H9 (cell line): ENCODE data around the gene TMEM87A. TPM values are rescaled to one million over a fixed set of nuclear protein-coding genes. Genes with fewer than 3 reads are reported as not detected.

ENCODE experiments used
- DNase-seq: peaks from one replicate; pipeline ENCODE4 v3.0.0-alpha.2; 2017
- H2AFZ ChIP-seq: one replicate; pipeline ENCODE4 v1.6.1; 2013; ENCODE audit warnings: mild to moderate bottlenecking, low read length, control low read depth, moderate library complexity
- H2AK5ac ChIP-seq: 2 replicates; pipeline ENCODE4 v1.6.1; 2013; ENCODE audit warnings: low read length, control low read depth, mixed read lengths; ENCODE audit not compliant: insufficient read length
- H2BK120ac ChIP-seq: one replicate; pipeline ENCODE4 v1.6.1; 2013; ENCODE audit warnings: low read depth, mild to moderate bottlenecking, low read length, control low read depth, inconsistent platforms; ENCODE audit not compliant: poor library complexity, severe bottlenecking
- H2BK12ac ChIP-seq: 2 replicates; pipeline ENCODE4 v1.6.1; 2013; ENCODE audit warnings: low read length, control low read depth, mixed read lengths, low read depth; ENCODE audit not compliant: insufficient read length
- H2BK15ac ChIP-seq: 2 replicates; pipeline ENCODE4 v1.6.1; 2013; ENCODE audit warnings: low read depth, low read length, control low read depth
- H2BK20ac ChIP-seq: one replicate; pipeline ENCODE4 v1.6.1; 2013; ENCODE audit warnings: low read depth, mild to moderate bottlenecking, low read length, control low read depth, inconsistent platforms; ENCODE audit not compliant: poor library complexity, severe bottlenecking
- H2BK5ac ChIP-seq: 2 replicates; pipeline ENCODE4 v1.6.1; 2013; ENCODE audit warnings: low read length, control low read depth, mixed read lengths; ENCODE audit not compliant: insufficient read length
- H3K14ac ChIP-seq: 2 replicates; pipeline ENCODE4 v1.6.1; 2013; ENCODE audit warnings: low read length, control low read depth; ENCODE audit not compliant: insufficient read depth
- H3K18ac ChIP-seq: 2 replicates; pipeline ENCODE4 v1.6.1; 2013; ENCODE audit warnings: low read depth, mild to moderate bottlenecking, mixed read lengths, low read length, control low read depth; ENCODE audit not compliant: insufficient read length
- H3K23ac ChIP-seq: 2 replicates; pipeline ENCODE4 v1.6.1; 2013; ENCODE audit warnings: low read length, control low read depth, mixed read lengths, low read depth; ENCODE audit not compliant: insufficient read length
- H3K23me2 ChIP-seq: 2 replicates; pipeline ENCODE4 v1.6.1; 2013; ENCODE audit warnings: low read depth, mild to moderate bottlenecking, mixed read lengths, low read length, control low read depth; ENCODE audit not compliant: insufficient read length, poor library complexity, severe bottlenecking
- H3K27ac ChIP-seq: 2 replicates; pipeline ENCODE4 v1.5.1; 2013; ENCODE audit warnings: low read length, control low read depth, mixed read lengths, low read depth; ENCODE audit not compliant: insufficient read length
- H3K27me3 ChIP-seq: 2 replicates; pipeline ENCODE4 v1.6.1; 2013; ENCODE audit warnings: low read length, control low read depth, inconsistent platforms; ENCODE audit not compliant: insufficient read depth
- H3K4ac ChIP-seq: 2 replicates; pipeline ENCODE4 v1.6.1; 2013; ENCODE audit warnings: low read depth, mild to moderate bottlenecking, control low read depth, inconsistent platforms, low read length, moderate library complexity
- H3K4me1 ChIP-seq: 2 replicates; pipeline ENCODE4 v1.6.1; 2013; ENCODE audit warnings: low read length, control low read depth, inconsistent platforms; ENCODE audit not compliant: insufficient read depth
- H3K4me2 ChIP-seq: 2 replicates; pipeline ENCODE4 v1.6.1; 2013; ENCODE audit warnings: low read length, control low read depth, mixed read lengths; ENCODE audit not compliant: insufficient read length, insufficient read depth
- H3K56ac ChIP-seq: 2 replicates; pipeline ENCODE4 v1.6.1; 2013; ENCODE audit warnings: low read depth, mild to moderate bottlenecking, mixed read lengths, low read length, control low read depth; ENCODE audit not compliant: insufficient read length
- H3K79me1 ChIP-seq: 2 replicates; pipeline ENCODE4 v1.6.1; 2013; ENCODE audit warnings: low read depth, mild to moderate bottlenecking, moderate library complexity, low read length, control low read depth, inconsistent platforms; ENCODE audit not compliant: insufficient read depth, poor library complexity, severe bottlenecking
- H3K79me2 ChIP-seq: 2 replicates; pipeline ENCODE4 v1.6.1; 2013; ENCODE audit warnings: low read length, control low read depth, inconsistent platforms; ENCODE audit not compliant: insufficient read depth
- H3K9ac ChIP-seq: 2 replicates; pipeline ENCODE4 v1.6.1; 2013; ENCODE audit warnings: low read length, control low read depth, mixed read lengths; ENCODE audit not compliant: insufficient read length; ENCODE audit errors: extremely low read depth
- H3K9me3 ChIP-seq: one replicate; pipeline ENCODE4 v1.6.1; 2013; ENCODE audit warnings: low read depth, low read length, inconsistent platforms; ENCODE audit not compliant: control insufficient read depth
- H3T11ph ChIP-seq: one replicate; pipeline ENCODE4 v1.6.1; 2013; ENCODE audit warnings: mild to moderate bottlenecking, low read length, control low read depth, inconsistent platforms
- H4K20me1 ChIP-seq: one replicate; pipeline ENCODE4 v1.6.1; 2013; ENCODE audit not compliant: control insufficient read depth, insufficient read length, insufficient read depth
- H4K5ac ChIP-seq: 2 replicates; pipeline ENCODE4 v1.6.1; 2013; ENCODE audit warnings: low read depth, mild to moderate bottlenecking, mixed read lengths, low read length, control low read depth; ENCODE audit not compliant: insufficient read length
- H4K8ac ChIP-seq: replicated peaks from 2 replicates; pipeline ENCODE4 v1.6.1; 2013; ENCODE audit warnings: low read length, control low read depth, mixed read lengths, low read depth; ENCODE audit not compliant: insufficient read length
- H4K91ac ChIP-seq: 2 replicates; pipeline ENCODE4 v1.6.1; 2013; ENCODE audit warnings: low read depth, mild to moderate bottlenecking, moderate library complexity, mixed read lengths, low read length, control low read depth; ENCODE audit not compliant: insufficient read length
- H3K27ac Mint-ChIP-seq, 3 experiments: 2 replicates in 2 of 3; 3 replicates in 1 of 3; pipeline ENCODE4 v1.8.0; 2020 to 2021; ENCODE audit warnings: mixed read lengths in 3 of 3, mild to moderate bottlenecking in 1 of 3, moderate library complexity in 1 of 3
- H3K27me3 Mint-ChIP-seq: 2 replicates; pipeline ENCODE4 v1.8.0; 2021; ENCODE audit warnings: low read depth, mild to moderate bottlenecking, moderate library complexity, mixed read lengths
- H3K36me3 Mint-ChIP-seq, 3 experiments: 2 replicates in 2 of 3; 3 replicates in 1 of 3; pipeline ENCODE4 v1.8.0; 2020 to 2021; ENCODE audit warnings: low read depth in 3 of 3, mixed read lengths in 3 of 3; ENCODE audit not compliant: insufficient read depth in 1 of 3
- H3K4me1 Mint-ChIP-seq, 2 experiments: 2 replicates each; pipeline ENCODE4 v1.8.0; 2020; ENCODE audit warnings: mixed read lengths in 2 of 2
- H3K4me3 Mint-ChIP-seq, 2 experiments: 2 replicates in 1 of 2; 3 replicates in 1 of 2; pipeline ENCODE4 v1.8.0; 2020 to 2021; ENCODE audit warnings: mild to moderate bottlenecking in 2 of 2, mixed read lengths in 2 of 2, moderate library complexity in 1 of 2
- H3K9me3 Mint-ChIP-seq, 2 experiments: 2 replicates in 1 of 2; 3 replicates in 1 of 2; pipeline ENCODE4 v1.8.0; 2020; ENCODE audit warnings: mild to moderate bottlenecking in 2 of 2, mixed read lengths in 2 of 2, moderate library complexity in 1 of 2
- WGBS: extraction: QIAGEN DNeasy Blood & Tissue Kit; methylation state at CpG from one replicate; pipeline ENCODE4 v1.1.7; 2013; ENCODE audit warnings: missing lambda C conversion rate, low lambda C conversion rate, mixed read lengths; ENCODE audit not compliant: insufficient read length; ENCODE audit errors: extremely low coverage; 5-methylcytosine and 5-hydroxymethylcytosine counted together
- total RNA-seq: library from RNA; stranded (reverse); gene quantifications from 2 replicates; pipeline ENCODE4 v1.2.1, GENCODE V29; 2021
- TF ChIP-seq, protein P1 (sequence below): fragments of 200-600 bp; sonication (generic); conservative IDR thresholded peaks from 3 replicates; pipeline ENCODE4 v1.8.0; 2021; ENCODE audit warnings: antibody characterized with exemption, mild to moderate bottlenecking

The TMEM87A gene
- total RNA-seq, 1 experiment from 2014 or later: 46.7 TPM

DNA sequence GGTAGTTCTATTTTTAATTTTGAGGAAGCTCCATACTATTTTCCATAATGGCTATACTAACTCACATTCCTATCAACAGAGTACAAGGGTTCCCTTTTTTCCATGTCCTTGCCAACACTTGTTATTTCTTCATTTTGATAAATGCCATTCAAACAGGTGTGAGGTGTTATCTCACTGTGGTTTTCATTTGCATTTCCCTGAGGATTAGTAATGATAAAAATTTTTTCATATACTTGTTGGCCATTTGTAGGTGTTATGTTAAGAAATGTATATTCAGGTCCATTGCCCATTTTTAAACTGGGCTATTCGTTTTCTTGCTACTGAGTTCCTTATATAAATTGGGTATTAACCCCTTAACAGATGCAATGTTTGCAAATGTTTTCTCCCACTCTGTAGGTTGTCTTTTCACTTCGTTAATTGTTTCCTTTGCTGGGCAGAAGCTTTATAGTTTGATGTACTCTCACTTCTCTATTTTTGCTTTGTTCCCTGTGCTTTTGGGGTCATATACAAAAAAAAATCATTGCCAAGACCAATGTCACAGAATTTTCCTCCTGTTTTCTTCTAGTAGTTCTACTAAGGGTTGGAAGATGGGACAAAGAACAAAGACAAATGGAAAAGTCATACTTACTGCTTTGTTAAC lies 54.2 kb downstream of the TMEM87A start:
- H4K20me1 ChIP-seq: no peaks in the 10 kb centered on the region
- DNase-seq: no peak
- H3K23me2 ChIP-seq: no peaks in the 10 kb centered on the region
- no peak overlapping the region for H2BK15ac ChIP-seq
- no peak overlapping the region for H3K18ac ChIP-seq
- Mint-ChIP-seq H3K4me1 (no peaks in the 10 kb centered on the region), H3K9me3 (no peaks in the 10 kb centered on the region), H3K4me3 (no peak overlapping the region), H3K27me3 (no peaks in the 10 kb centered on the region), H3K27ac (no peak overlapping the region), H3K36me3 (peaks cover 15 to 66% (median 52%) of the 10 kb centered on the region in 3 experiments; a peak in 6 of 7 replicates)
- H2BK5ac ChIP-seq: no peak overlapping the region
- H3K27me3 ChIP-seq: no peaks in the 10 kb centered on the region
- no peak overlapping the region for H2BK120ac ChIP-seq
- H3K27ac ChIP-seq: no peak overlapping the region
- H3K4me1 ChIP-seq: no peaks in the 10 kb centered on the region
- no peaks in the 10 kb centered on the region for H3K79me2 ChIP-seq
- H3K14ac ChIP-seq: no peak overlapping the region
- H3K9me3 ChIP-seq: no peaks in the 10 kb centered on the region
- H2AFZ ChIP-seq: no peak overlapping the region
- H3K56ac ChIP-seq: no peak overlapping the region
- no peak overlapping the region for H3K4ac ChIP-seq
- H2AK5ac ChIP-seq: no peak overlapping the region
- no peak overlapping the region for H4K5ac ChIP-seq
- TF ChIP-seq, protein P1, sequence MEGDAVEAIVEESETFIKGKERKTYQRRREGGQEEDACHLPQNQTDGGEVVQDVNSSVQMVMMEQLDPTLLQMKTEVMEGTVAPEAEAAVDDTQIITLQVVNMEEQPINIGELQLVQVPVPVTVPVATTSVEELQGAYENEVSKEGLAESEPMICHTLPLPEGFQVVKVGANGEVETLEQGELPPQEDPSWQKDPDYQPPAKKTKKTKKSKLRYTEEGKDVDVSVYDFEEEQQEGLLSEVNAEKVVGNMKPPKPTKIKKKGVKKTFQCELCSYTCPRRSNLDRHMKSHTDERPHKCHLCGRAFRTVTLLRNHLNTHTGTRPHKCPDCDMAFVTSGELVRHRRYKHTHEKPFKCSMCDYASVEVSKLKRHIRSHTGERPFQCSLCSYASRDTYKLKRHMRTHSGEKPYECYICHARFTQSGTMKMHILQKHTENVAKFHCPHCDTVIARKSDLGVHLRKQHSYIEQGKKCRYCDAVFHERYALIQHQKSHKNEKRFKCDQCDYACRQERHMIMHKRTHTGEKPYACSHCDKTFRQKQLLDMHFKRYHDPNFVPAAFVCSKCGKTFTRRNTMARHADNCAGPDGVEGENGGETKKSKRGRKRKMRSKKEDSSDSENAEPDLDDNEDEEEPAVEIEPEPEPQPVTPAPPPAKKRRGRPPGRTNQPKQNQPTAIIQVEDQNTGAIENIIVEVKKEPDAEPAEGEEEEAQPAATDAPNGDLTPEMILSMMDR: no peak
- no peak overlapping the region for H4K91ac ChIP-seq
- H4K8ac ChIP-seq: no peak overlapping the region
- H3T11ph ChIP-seq: no peak overlapping the region
- no CpG with 5 or more reads among the region's 2 CpGs for WGBS
- no peak overlapping the region for H3K9ac ChIP-seq
- H2BK20ac ChIP-seq: no peak overlapping the region
- H3K23ac ChIP-seq: no peak overlapping the region
- no peak overlapping the region for H3K4me2 ChIP-seq
- H2BK12ac ChIP-seq: no peak overlapping the region
- no peaks in the 10 kb centered on the region for H3K79me1 ChIP-seq
